GM12878 (cell line): Measurements from ENCODE around the gene VN1R5.

ENCODE experiments used
- CBX5 ChIP-seq: sonication (generic); IDR thresholded peaks from 2 replicates; pipeline ENCODE4 v1.6.1; 2016; ENCODE audit warnings: low read depth, moderate library complexity, mild to moderate bottlenecking, inconsistent platforms
- CTCF ChIP-seq, 3 experiments: IDR thresholded peaks in 2 of 3; conservative IDR thresholded peaks in 1 of 3; 2 replicates each; pipeline ENCODE4 v1.5.1; 2011; ENCODE audit warnings: low read depth in 3 of 3, low read length in 3 of 3, mild to moderate bottlenecking in 3 of 3, control low read depth in 2 of 3, moderate library complexity in 2 of 3, inconsistent platforms in 1 of 3, mixed read lengths in 1 of 3; ENCODE audit not compliant: control insufficient read depth in 2 of 3, insufficient read depth in 1 of 3; ENCODE audit errors: extremely low read depth in 1 of 3
- EZH2 ChIP-seq: IDR thresholded peaks from 2 replicates; pipeline ENCODE4 v1.6.1; 2012; ENCODE audit warnings: low read depth, mild to moderate bottlenecking, control low read depth, inconsistent platforms, low read length, borderline replicate concordance; ENCODE audit not compliant: control insufficient read depth
- NBN ChIP-seq: fragments of 450-650 bp; IDR thresholded peaks from 2 replicates; pipeline ENCODE4 v1.6.1; 2016
- NFXL1 ChIP-seq: fragments of 450-650 bp; IDR thresholded peaks from 2 replicates; pipeline ENCODE4 v1.6.1; 2017; ENCODE audit warnings: antibody characterized with exemption, mild to moderate bottlenecking, borderline replicate concordance
- SKIL ChIP-seq: fragments of 450-650 bp; IDR thresholded peaks from 2 replicates; pipeline ENCODE4 v1.6.1; 2017; ENCODE audit warnings: mild to moderate bottlenecking, low read depth, inconsistent platforms; ENCODE audit not compliant: poor library complexity, severe bottlenecking

DNA sequence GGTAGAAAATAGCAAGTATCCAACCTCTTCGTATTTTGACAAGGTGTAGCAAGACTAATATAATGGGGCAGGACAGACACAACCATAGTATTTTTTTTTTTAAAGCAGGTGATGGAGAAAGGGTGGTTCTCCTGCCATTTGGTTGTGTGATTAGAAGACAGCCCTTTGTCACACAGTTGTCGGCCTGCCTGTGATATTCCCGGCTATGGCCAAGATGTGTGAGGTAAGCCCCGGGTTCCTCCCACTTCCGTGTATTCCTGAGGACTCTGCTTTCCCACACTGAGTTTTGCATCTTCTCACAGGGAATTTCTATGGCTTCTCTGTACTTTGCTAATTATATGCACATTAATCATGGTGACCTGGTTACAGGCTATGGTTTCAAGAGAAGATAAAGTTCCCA is 39.9 kb downstream of the VN1R5 start:
- TF ChIP-seq NBN, result no peak
- TF ChIP-seq CTCF (IDR thresholded peaks at IDR 0.05 in 2 of 3, conservative IDR thresholded peaks at IDR 0.05 in 1 of 3; ENCODE audit: control insufficient read depth in 2 of 3, extremely low read depth in 1 of 3, insufficient read depth in 1 of 3, low read depth in 3 of 3, low read length in 3 of 3), result no peak
- no peak for TF ChIP-seq EZH2
- no peak for TF ChIP-seq SKIL
- no peak for TF ChIP-seq CBX5
- no peak for TF ChIP-seq NFXL1
